Measurements from ENCODE around the gene HNRNPA1. TPM values are rescaled to one million over a fixed set of nuclear protein-coding genes. Genes with fewer than 3 reads are reported as not detected.

Gene HNRNPA1
- total RNA-seq, 4 donors from 2014 or later = 274 to 473 (median 422) TPM

DNA sequence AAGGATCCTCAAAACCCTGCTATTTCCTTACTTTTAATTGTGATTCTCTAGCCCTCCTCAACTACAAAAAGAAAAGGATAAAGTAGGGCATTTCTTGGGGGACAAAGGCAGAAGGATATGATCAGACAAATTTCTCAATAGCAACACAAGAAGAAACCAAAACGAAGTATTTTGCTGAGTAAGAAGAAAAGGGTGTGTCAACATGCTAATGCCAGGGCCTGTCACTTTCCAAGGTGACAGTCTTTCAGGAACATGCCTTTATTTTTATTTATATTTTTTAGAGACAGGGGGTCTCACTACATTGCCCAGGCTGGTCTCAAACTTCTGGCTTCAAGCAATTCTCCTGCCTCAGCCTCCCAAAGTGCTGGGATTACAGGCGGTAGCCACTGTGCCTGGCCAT, 40.4 kb upstream of the HNRNPA1 start:
- Histone ChIP-seq H3K36me3 (peaks cover 0 to 94% (median 7%) of the 10 kb centered on the region in 3 donors), H3K9me3 (no peaks in the 10 kb centered on the region), H3K4me1 (no peaks in the 10 kb centered on the region), H3K27ac (no peak overlapping the region), H3K4me3 (no peak overlapping the region), H3K27me3 (no peaks in the 10 kb centered on the region)
- WGBS, 2 donors = 57 to 67% methylated on average over 2 of the region's 2 CpGs
- DNase-seq = no peak
- intact Hi-C loops (cut with DNase I) = no loop called here
- TF ChIP-seq, protein P1, sequence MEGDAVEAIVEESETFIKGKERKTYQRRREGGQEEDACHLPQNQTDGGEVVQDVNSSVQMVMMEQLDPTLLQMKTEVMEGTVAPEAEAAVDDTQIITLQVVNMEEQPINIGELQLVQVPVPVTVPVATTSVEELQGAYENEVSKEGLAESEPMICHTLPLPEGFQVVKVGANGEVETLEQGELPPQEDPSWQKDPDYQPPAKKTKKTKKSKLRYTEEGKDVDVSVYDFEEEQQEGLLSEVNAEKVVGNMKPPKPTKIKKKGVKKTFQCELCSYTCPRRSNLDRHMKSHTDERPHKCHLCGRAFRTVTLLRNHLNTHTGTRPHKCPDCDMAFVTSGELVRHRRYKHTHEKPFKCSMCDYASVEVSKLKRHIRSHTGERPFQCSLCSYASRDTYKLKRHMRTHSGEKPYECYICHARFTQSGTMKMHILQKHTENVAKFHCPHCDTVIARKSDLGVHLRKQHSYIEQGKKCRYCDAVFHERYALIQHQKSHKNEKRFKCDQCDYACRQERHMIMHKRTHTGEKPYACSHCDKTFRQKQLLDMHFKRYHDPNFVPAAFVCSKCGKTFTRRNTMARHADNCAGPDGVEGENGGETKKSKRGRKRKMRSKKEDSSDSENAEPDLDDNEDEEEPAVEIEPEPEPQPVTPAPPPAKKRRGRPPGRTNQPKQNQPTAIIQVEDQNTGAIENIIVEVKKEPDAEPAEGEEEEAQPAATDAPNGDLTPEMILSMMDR (IDR thresholded peaks at IDR 0.05) = no peak
- TF ChIP-seq POLR2A (IDR thresholded peaks at IDR 0.05) = no peak

DNA sequence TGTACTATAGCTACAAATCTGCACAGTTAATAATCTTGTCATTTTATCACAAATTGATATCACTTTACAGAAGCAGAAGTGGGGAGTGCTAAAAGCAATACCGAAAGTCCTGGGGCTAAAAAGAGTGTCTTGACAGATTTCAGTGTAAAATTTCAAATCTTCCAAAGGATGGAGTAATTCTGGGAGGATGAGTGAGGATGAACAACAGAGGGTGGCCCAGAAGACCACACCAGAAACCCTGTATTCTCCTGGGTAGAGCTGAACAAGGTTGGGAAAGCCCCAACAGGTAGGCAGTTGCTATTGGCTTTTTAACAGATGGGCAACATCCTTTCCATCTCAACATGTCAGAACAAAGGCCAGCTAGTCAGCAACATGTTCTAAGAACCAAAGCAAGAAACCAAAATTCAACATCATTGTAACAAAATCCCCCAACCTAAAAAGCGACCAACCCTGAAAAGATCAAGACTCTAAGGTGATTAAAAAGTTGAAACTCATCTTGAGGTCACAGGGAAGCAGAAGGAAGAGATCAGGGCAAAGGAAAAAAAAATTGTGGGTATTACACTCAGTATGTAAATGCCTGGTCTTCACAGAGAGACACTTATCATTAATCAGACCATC, 39.4 kb upstream of the HNRNPA1 start:
- Histone ChIP-seq H3K9me3 (no peaks in the 10 kb centered on the region), H3K4me1 (no peaks in the 10 kb centered on the region), H3K27me3 (no peaks in the 10 kb centered on the region), H3K4me3 (no peak overlapping the region), H3K36me3 (peaks cover 0 to 99% (median 10%) of the 10 kb centered on the region in 3 donors), H3K27ac (no peak overlapping the region)
- WGBS, 2 donors = 53 to 62% methylated on average over 2 of the region's 2 CpGs
- DNase-seq = no peak
- intact Hi-C loops (cut with DNase I) = no loop called here
- TF ChIP-seq, protein P1 (IDR thresholded peaks at IDR 0.05) = no peak
- no peak for TF ChIP-seq POLR2A (IDR thresholded peaks at IDR 0.05)

DNA sequence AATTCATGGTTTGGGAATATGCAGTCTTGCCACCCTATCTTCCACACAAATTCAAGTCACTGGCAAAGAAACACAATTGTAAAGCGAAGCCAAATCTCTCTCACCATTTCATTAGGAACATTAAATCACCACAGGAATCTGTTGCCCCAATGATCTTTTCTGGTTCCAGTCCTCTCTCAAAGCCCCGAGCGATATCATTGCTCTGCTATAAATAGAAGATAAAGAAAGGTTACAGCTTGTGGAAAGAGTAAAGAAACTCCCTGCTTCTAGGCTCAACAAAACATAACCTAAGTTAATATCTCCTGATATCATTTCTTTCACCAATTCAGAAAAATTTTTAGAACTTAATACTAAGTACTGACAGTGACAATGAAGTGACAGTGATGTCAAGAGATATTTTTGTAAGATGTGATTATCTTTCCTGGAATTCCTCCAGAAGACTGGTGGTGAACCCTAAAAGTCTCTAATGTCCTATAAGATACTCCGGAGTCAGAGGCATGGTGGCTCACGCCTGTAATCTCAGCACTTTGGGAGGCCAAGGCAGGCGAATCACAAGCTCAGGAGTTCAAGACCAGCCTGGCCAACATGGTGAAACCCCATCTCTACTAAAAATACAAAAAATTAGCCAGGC, 34.4 kb upstream of the HNRNPA1 start:
- no peaks in the 10 kb centered on the region for H3K9me3 ChIP-seq
- peaks cover 0 to 96% (median 15%) of the 10 kb centered on the region in 3 donors for H3K36me3 ChIP-seq
- no peaks in the 10 kb centered on the region for H3K27me3 ChIP-seq
- no peaks in the 10 kb centered on the region for H3K4me1 ChIP-seq
- intact Hi-C loops (cut with DNase I) = no loop called here
- 83 to 89% methylated on average over 6 of the region's 6 CpGs for WGBS, 2 donors
- no peak for DNase-seq
- no peak overlapping the region for H3K27ac ChIP-seq
- TF ChIP-seq, protein P1 (IDR thresholded peaks at IDR 0.05) = no peak
- no peak for TF ChIP-seq POLR2A (IDR thresholded peaks at IDR 0.05)
- no peak overlapping the region for H3K4me3 ChIP-seq

DNA sequence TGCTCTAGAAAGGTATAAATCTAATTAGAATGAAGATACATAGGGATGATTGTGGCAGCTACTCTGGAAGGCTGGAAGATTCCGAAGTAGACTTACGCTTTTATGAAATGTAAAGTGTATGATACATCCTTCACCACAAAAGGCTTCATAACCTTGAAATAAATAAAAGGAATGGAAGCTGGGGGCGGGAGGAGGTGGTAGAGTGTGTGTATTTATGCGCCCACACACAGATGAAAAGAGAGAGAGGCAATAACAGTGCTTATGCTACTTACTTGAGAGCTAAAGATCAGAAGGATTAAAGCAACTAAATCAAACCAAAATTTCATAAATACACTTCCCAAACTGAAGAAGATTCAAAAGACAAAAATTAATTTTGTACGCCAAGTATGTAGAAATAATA, 31.0 kb upstream of the HNRNPA1 start:
- Histone ChIP-seq H3K36me3 (peaks cover 0 to 89% (median 11%) of the 10 kb centered on the region in 3 donors), H3K4me1 (no peaks in the 10 kb centered on the region), H3K27ac (no peak overlapping the region), H3K27me3 (no peaks in the 10 kb centered on the region), H3K4me3 (no peak overlapping the region), H3K9me3 (no peaks in the 10 kb centered on the region)
- TF ChIP-seq, protein P1 (IDR thresholded peaks at IDR 0.05) = no peak
- TF ChIP-seq POLR2A (IDR thresholded peaks at IDR 0.05) = no peak
- intact Hi-C loops (cut with DNase I) = no loop called here
- 91 to 97% methylated on average over 5 of the region's 5 CpGs for WGBS, 2 donors
- no peak for DNase-seq

DNA sequence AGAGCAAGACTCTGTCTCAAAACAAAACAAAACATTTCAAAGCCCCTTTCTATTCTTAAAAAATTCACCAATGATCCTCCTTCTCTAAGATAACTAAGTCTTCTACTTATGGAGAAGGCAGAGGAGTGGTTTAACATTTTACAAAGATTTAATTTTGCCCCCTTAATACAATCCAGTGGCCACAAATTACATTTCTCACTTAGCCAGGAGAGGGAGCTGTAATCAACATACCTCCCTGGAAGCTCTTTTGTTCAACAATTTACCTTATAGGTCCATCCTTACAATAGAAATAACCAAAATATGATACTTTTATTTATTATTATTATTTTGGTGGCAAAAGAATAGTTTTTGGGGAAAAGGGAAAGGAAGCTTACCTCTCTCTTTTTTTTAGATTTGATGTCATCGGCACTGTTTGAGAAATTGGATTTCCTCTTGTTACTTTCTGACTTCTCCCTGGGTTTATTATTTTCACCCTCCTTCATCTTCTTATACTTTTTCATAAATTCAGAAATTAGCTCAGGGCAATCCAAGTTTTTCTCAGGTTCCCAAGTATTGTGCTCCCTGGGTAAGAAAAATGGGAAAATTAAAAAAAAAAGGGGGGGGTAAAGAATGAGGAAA, 28.8 kb upstream of the HNRNPA1 start:
- Histone ChIP-seq H3K27me3 (no peaks in the 10 kb centered on the region), H3K9me3 (no peaks in the 10 kb centered on the region), H3K36me3 (peaks cover 0 to 90% (median 5%) of the 10 kb centered on the region in 3 donors), H3K4me3 (no peak overlapping the region), H3K27ac (no peak overlapping the region), H3K4me1 (no peaks in the 10 kb centered on the region)
- DNase-seq = no peak
- no peak for TF ChIP-seq POLR2A (IDR thresholded peaks at IDR 0.05)
- TF ChIP-seq, protein P1 (IDR thresholded peaks at IDR 0.05) = peak in 5 of 6 experiments; percentile 46 to 66 (median 60)
- WGBS, 2 donors = 88 to 95% methylated on average over 1 of the region's 1 CpG
- intact Hi-C loops (cut with DNase I) = no loop called here
